Measurements from ENCODE around the gene CCT6A.
"Not testable (repeated sequence)": the region's sequence is repeated elsewhere in the genome, so short reads cannot be mapped to it uniquely, and the experiment has no call there.

The CCT6A gene

DNA sequence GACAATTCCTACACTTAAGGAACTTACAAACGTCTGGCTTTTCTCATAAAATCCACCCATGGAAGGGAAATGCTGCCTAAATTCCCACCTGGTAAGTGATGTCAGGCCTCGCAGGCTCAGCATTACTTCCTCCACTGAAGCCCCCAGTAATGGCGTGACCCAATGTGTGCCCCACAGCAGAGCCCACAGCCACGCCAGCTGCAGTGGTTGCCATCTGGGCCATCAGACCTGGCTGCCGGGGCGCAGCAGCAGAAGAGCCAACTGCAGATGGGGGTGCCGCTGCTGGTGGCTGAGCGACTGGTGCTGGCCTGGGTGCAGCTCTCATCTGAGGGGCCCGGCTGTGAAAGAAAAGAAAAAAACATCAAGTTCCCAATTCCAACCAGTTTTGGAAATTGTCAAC is 52.6 kb downstream of the CCT6A start:
- not testable (repeated sequence) for DNase-seq

DNA sequence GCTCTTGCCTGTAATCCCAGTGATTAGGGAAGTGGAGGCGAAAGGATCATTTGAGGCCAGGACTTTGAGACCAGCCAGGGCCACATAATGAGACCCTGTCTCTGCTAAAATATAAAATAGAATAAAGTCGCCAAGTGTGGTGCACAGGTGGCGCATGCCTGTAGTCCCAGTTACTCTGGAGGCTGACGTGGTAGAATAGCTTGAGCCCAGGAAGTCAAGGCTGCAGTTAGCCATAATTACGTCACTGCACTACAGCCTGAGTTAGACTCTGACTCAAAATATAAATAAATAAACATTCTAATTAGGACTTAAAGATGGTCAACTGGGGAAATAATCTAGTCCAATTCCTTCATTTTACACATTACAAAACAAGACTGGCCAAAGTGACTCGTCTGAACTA is 53.9 kb downstream of the CCT6A start:
- DNase-seq, result no peak

- peak; percentile 98 for DNase-seq
Measured at GRCh38 chr7:56106108-56107073, 54.8 kb downstream of the CCT6A start, which contains the start of gene CHCHD2. TSS of gene CHCHD2 (minus strand) at chr7:56106476. CDS start at chr7:56106413, 63 bp downstream.

DNA sequence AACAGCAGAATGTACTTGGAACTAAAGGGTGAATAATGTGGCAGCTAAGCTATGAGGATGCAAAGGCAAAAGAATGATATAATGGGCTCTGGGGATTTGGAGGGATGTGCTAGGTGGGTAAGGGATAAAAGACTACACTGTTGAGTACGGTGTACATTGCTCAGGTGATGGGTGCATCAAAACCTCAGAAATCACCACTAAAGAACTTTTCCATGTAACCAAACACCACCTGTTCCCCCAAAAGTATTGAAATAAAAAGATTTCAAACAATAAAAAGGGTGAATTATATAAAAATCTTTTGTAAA is 56.3 kb downstream of the CCT6A start:
- DNase-seq, result no peak

- DNase-seq, result no peak
Measured at GRCh38 chr7:56110611-56111010, 59.0 kb downstream of the CCT6A start.

DNA sequence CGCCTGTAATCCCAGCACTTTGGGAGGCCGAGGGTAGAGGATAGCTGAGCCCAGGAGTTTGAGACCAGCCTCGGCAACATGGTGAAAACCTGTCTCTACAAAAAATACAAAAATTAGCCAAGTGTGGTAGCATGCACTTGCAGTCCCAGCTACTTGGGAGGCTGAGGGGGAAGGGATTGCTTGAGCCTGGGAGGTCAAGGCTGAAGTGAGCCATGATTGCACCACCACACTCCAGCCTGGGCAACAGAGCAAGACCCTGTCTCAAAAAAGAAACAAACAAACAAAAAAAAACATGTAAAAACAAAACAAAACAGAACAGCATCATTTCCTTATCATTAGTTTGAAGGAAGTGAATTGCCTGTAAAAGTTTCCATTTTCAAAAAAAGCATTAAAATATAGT is 60.7 kb downstream of the CCT6A start:
- not testable (repeated sequence) for DNase-seq
